NCI-H82 (cell line): ENCODE data around the gene PTDSS2.

Experiments used
- DNase-seq: peaks from one replicate; lab custom pipeline; 2025; lab: John Stamatoyannopoulos, UW

The PTDSS2 gene

GRCh38 chr11:447923-448731 lies 2.0 kb upstream of the PTDSS2 start:
- peak; percentile 96 for DNase-seq

- peak; percentile 71 for DNase-seq
Measured at GRCh38 chr11:450809-451451, 851 bp downstream of the PTDSS2 start.

- DNase-seq, result no peak
Measured at GRCh38 chr11:451738-452137, 1.7 kb downstream of the PTDSS2 start.

GRCh38 chr11:452203-452744 lies 2.2 kb downstream of the PTDSS2 start:
- no peak for DNase-seq

GRCh38 chr11:452916-453527 lies 2.9 kb downstream of the PTDSS2 start:
- no peak for DNase-seq

GRCh38 chr11:453564-453963 lies 3.5 kb downstream of the PTDSS2 start:
- DNase-seq, result no peak

GRCh38 chr11:454043-454442 lies 4.0 kb downstream of the PTDSS2 start:
- DNase-seq, result no peak

GRCh38 chr11:454801-455565 lies 4.9 kb downstream of the PTDSS2 start:
- no peak for DNase-seq

- no peak for DNase-seq
Measured at GRCh38 chr11:455566-456147, 5.6 kb downstream of the PTDSS2 start.

- DNase-seq, result no peak
Measured at GRCh38 chr11:456533-456932, 6.5 kb downstream of the PTDSS2 start.

- DNase-seq, result no peak
Measured at GRCh38 chr11:457111-457760, 7.2 kb downstream of the PTDSS2 start.

- DNase-seq, result no peak
Measured at GRCh38 chr11:459511-460220, 9.6 kb downstream of the PTDSS2 start.

- DNase-seq, result no peak
Measured at GRCh38 chr11:460331-461199, 10.5 kb downstream of the PTDSS2 start.

GRCh38 chr11:461626-462025 lies 11.5 kb downstream of the PTDSS2 start:
- no peak for DNase-seq

GRCh38 chr11:462107-462890 lies 12.2 kb downstream of the PTDSS2 start:
- DNase-seq, result no peak

- DNase-seq, result no peak
Measured at GRCh38 chr11:464316-464715, 14.2 kb downstream of the PTDSS2 start.

GRCh38 chr11:465896-466530 lies 15.9 kb downstream of the PTDSS2 start:
- DNase-seq, result no peak

GRCh38 chr11:468036-468435 lies 18.0 kb downstream of the PTDSS2 start:
- no peak for DNase-seq
